Prostate gland (tissue), 2 donors: ENCODE measurements around the gene RNU2-63P. TPM values are rescaled to one million over a fixed set of nuclear protein-coding genes. Genes with fewer than 3 reads are reported as not detected.
A peak's percentile ranks its signal among the peaks of the same experiment; 100 is the strongest.
"Not testable (repeated sequence)": the region's sequence is repeated elsewhere in the genome, so short reads cannot be mapped to it uniquely, and the experiment has no call there.

Source experiments
- DNase-seq: peaks from one replicate; pipeline ENCODE4 v3.0.0-alpha.2; 2019; ENCODE audit warnings: low spot score
- H3K27ac ChIP-seq, 2 donors: fragments of 200-600 bp; sonication (generic); 2 replicates each; pipeline ENCODE4 v1.5.1; 2017 to 2019
- H3K27me3 ChIP-seq: fragments of 200-600 bp; sonication (generic); replicated peaks from 2 replicates; pipeline ENCODE4 v1.5.1; 2019; ENCODE audit not compliant: insufficient read depth
- H3K36me3 ChIP-seq, 2 donors: fragments of 200-600 bp; sonication (generic); 1 replicate in 1 of 2; 2 replicates in 1 of 2; pipeline versions ENCODE4 v1.5.1 to v1.8.1; 2017 to 2019
- H3K4me1 ChIP-seq: fragments of 200-600 bp; sonication (generic); replicated peaks from 2 replicates; pipeline ENCODE4 v1.5.1; 2019
- H3K4me3 ChIP-seq, 2 donors: fragments of 200-600 bp; sonication (generic); 2 replicates each; pipeline ENCODE4 v1.5.1; 2017 to 2019
- H3K9me3 ChIP-seq: fragments of 200-600 bp; sonication (generic); 2 replicates; pipeline ENCODE4 v1.5.1; 2017
- CTCF ChIP-seq, 4 experiments: fragments of 200-600 bp in 2 of 4; fragments of 450-650 bp in 2 of 4; sonication (generic) in 2 of 4; IDR thresholded peaks; 1 replicate in 3 of 4; 2 replicates in 1 of 4; pipeline ENCODE4 v1.5.1; 2016 to 2019; ENCODE audit warnings: antibody characterized with exemption in 4 of 4, mild to moderate bottlenecking in 2 of 4, moderate library complexity in 2 of 4
- POLR2A ChIP-seq: fragments of 450-650 bp; IDR thresholded peaks from one replicate; pipeline ENCODE4 v1.6.1; 2016; ENCODE audit warnings: antibody characterized with exemption, mild to moderate bottlenecking
- POLR2AphosphoS5 ChIP-seq: sonication (generic); formaldehyde crosslinking; IDR thresholded peaks from one replicate; pipeline ENCODE4 v1.6.1; 2017; ENCODE audit warnings: antibody characterized with exemption
- WGBS: methylation state at CpG from one replicate; pipeline ENCODE4 v1.1.5; 2018; 5-methylcytosine and 5-hydroxymethylcytosine counted together
- intact Hi-C: fragments of 100-400 bp; cut with DNase I; formaldehyde crosslinking; loops from one replicate; pipeline ENCODE4 v1.14.2; 2022
- total RNA-seq, 2 donors: library from RNA; depleted of rRNA; stranded (reverse); fragments of >200 nt; gene quantifications; one replicate each; pipeline ENCODE4 v1.1.0, GENCODE V29; 2016

Gene RNU2-63P
- total RNA-seq, 2 donors from 2014 or later: not detected

- Histone ChIP-seq H3K9me3 (no peaks in the 10 kb centered on the region), H3K4me1 (no peaks in the 10 kb centered on the region), H3K27me3 (no peaks in the 10 kb centered on the region), H3K27ac (no peak overlapping the region), H3K36me3 (no peaks in the 10 kb centered on the region), H3K4me3 (no peak overlapping the region)
- TF ChIP-seq POLR2AphosphoS5 (no peak), POLR2A (no peak), CTCF (IDR thresholded peaks at IDR 0.05) (no peak)
- 90% methylated on average over 5 of the region's 6 CpGs for WGBS
- intact Hi-C loops: no loop called here
- no peak for DNase-seq
Observed at GRCh38 chr2:88018909-88019308, 2.6 kb upstream of the RNU2-63P start.

- whole genome bisulfite sequencing: 91% methylated on average over 11 of the region's 11 CpGs
- H3K4me1 ChIP-seq, H3K36me3 ChIP-seq, H3K4me3 ChIP-seq, H3K9me3 ChIP-seq, intact Hi-C loops, DNase-seq, H3K27me3 ChIP-seq, H3K27ac ChIP-seq: not testable (repeated sequence)
Observed at GRCh38 chr2:88018077-88018805, 1.9 kb upstream of the RNU2-63P start.

- DNase-seq, H3K4me1 ChIP-seq, H3K9me3 ChIP-seq, intact Hi-C loops, H3K27me3 ChIP-seq, H3K27ac ChIP-seq, H3K36me3 ChIP-seq: not testable (repeated sequence)
- peak overlapping the region in 1 of 2 donors; percentile 42 for H3K4me3 ChIP-seq
- 82% methylated on average over 2 of the region's 2 CpGs for WGBS
Observed at GRCh38 chr2:88017780-88018038, 1.4 kb upstream of the RNU2-63P start.

GRCh38 chr2:88016960-88017779 is 823 bp upstream of the RNU2-63P start:
- DNase-seq: peak; percentile 54
- no peaks in the 10 kb centered on the region for H3K27me3 ChIP-seq
- H3K27ac ChIP-seq: peak overlapping the region; percentile 74 to 79

GRCh38 chr2:88011011-88011410 is 5.3 kb downstream of the RNU2-63P start:
- Histone ChIP-seq H3K27ac (no peak overlapping the region), H3K4me1 (no peaks in the 10 kb centered on the region), H3K9me3 (no peaks in the 10 kb centered on the region), H3K4me3 (no peak overlapping the region), H3K36me3 (no peaks in the 10 kb centered on the region), H3K27me3 (no peaks in the 10 kb centered on the region)
- intact Hi-C loops: no loop called here
- TF ChIP-seq POLR2A: no peak
- no peak for TF ChIP-seq POLR2AphosphoS5
- no peak for TF ChIP-seq CTCF (IDR thresholded peaks at IDR 0.05)
- WGBS: 67% methylated on average over 1 of the region's 1 CpG
- DNase-seq: no peak

More at GRCh38 chr2:88016960-88017779, 823 bp upstream of the RNU2-63P start:
- no peak for TF ChIP-seq POLR2AphosphoS5
- TF ChIP-seq POLR2A: no peak
- TF ChIP-seq CTCF (IDR thresholded peaks at IDR 0.05): no peak
- no peaks in the 10 kb centered on the region for H3K9me3 ChIP-seq
- intact Hi-C loops: no loop called here
- H3K4me1 ChIP-seq: no peaks in the 10 kb centered on the region
- H3K4me3 ChIP-seq: peak overlapping the region; percentile 42 to 47
- no peaks in the 10 kb centered on the region for H3K36me3 ChIP-seq
- WGBS: 20% methylated on average over 42 of the region's 46 CpGs

GRCh38 chr2:88010136-88010535 is 6.2 kb downstream of the RNU2-63P start:
- no peaks in the 10 kb centered on the region for H3K4me1 ChIP-seq
- H3K27ac ChIP-seq: no peak overlapping the region
- 67% methylated on average over 1 of the region's 1 CpG for WGBS
- no peak for TF ChIP-seq POLR2AphosphoS5
- TF ChIP-seq POLR2A: no peak
- no peak for TF ChIP-seq CTCF (IDR thresholded peaks at IDR 0.05)
- H3K36me3 ChIP-seq: no peaks in the 10 kb centered on the region
- no peaks in the 10 kb centered on the region for H3K27me3 ChIP-seq
- intact Hi-C loops: no loop called here
- DNase-seq: no peak
- no peaks in the 10 kb centered on the region for H3K9me3 ChIP-seq
- H3K4me3 ChIP-seq: no peak overlapping the region
